GM21825 (cell line): ENCODE results near the gene MS4A6A.
A peak's percentile ranks its signal among the peaks of the same experiment; 100 is the strongest.
"Not testable (repeated sequence)": the region's sequence is repeated elsewhere in the genome, so short reads cannot be mapped to it uniquely, and the experiment has no call there.

Source experiments
- ATAC-seq: cut with Tn5 transposase; IDR thresholded peaks from one replicate; pipeline ENCODE4 v1.9.1; 2021; ENCODE audit warnings: mild to moderate bottlenecking, moderate library complexity; ENCODE audit not compliant: unreplicated experiment

Gene MS4A6A

DNA sequence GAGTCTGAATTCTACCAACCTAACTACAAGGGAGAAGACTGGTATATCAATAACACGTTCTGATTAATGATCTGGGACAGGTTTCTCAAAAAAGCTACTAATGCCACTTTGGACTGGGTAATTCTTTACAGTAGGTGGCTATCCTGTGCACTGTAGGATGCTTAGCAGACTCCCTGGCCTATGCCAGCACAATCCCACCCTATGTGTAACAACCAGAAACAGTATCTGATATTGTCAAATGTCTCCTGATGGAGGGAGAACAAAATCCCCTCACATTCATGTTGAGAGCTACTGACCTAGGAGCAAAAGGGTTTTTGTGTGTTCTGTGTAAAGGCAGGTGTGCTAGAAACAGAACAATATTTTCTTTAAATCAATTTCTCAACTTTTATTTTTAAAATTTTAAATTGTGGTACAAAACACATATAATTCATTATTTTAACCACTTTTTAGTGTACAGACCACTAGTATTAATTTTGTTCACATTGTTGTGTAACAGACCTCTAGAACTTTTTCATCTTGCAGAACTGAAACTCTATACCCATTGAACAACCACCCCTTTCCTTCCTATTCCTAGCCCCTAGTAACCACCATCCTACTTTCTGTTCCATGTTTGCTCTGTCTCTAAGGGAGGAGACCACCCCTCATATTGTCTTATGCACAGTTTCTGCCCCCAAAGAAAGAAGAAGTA, 2.1 kb upstream of the MS4A6A start:
- no peak for ATAC-seq

DNA sequence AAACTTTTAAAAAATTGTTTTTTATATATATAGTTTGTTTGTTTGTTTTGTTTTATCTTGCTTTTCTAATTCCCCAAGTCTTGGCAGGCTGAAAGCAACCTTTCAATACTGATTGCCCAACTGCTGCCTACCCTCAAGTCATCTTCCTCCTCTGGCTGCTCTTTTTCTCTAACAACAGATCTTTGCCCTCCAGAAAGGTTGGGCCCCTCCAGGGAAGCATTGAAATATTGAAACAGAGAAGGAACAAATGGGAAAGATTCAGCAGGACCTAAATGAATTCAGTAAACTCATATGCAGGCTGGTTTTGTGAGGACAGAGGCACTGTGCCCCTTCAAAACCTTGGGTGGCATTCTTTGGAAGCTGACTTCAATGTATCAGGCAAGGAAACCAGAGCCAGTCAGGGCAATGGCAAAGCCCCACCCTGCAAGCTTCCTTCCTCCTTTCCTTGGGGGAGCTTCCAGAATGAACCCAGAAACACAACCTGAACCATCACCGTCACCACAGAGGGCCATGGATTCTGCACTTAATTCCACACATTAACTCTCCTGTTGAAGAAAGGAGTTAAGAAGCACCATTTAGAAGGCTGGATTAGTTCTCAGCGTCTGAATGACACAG, 815 bp upstream of the MS4A6A start:
- ATAC-seq, result no peak

DNA sequence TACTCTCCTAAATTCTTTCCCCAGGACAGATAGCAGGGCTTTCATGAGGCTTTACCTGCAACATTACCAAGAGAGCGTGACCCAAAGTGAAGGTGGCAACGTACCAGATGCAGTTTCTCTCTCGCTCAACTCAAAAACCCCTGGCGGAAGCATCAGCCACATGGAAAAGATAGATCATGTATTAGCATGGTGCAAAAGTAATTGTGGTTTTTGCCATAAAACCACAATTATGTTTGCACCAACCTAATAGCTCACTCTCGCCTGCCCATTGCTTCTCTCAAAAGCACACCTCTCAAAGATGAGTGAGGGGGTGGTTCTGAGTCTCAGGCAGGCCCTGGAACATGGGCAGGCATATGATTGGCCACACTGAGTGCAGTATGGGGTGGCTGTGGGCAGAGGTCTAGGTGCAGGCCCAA, 7.0 kb downstream of the MS4A6A start:
- peak; percentile 48 for ATAC-seq

DNA sequence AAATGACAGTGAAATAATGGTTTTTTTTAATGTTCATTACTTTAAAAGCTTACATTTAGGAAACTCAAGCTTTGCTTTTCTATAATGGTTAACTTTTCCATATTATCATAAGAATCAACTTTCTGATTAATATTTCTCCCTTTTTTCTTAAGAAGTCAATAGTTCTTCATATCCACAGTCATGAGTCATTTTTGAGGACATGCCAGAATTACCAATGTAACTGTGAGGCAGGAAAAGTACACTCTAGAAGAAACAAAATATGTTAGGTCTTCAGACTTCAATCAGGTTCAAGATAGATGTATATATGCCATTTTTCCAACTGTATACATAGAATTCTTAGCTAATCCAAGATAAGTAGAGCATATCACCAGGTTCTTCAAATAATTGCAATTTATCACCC, 10.9 kb downstream of the MS4A6A start:
- no peak for ATAC-seq

DNA sequence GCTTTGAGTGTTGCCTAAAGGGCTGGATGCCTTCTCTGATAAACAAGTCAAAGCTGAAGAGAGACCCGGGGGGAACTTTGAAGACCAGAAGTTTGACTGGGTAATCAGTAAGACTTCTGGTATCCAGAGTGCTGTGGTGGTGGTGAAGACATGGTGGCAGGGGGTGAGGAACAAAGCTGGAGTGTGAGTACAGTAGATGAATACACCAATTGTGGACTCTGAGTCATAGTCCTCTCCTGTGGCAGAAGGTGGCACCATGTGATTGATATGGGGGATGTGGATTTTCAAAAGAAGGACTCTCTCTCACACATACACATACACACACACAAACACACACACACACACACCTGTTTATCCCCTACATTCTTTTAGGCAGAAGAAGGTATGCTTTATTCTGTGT, 12.3 kb downstream of the MS4A6A start:
- ATAC-seq, result no peak

DNA sequence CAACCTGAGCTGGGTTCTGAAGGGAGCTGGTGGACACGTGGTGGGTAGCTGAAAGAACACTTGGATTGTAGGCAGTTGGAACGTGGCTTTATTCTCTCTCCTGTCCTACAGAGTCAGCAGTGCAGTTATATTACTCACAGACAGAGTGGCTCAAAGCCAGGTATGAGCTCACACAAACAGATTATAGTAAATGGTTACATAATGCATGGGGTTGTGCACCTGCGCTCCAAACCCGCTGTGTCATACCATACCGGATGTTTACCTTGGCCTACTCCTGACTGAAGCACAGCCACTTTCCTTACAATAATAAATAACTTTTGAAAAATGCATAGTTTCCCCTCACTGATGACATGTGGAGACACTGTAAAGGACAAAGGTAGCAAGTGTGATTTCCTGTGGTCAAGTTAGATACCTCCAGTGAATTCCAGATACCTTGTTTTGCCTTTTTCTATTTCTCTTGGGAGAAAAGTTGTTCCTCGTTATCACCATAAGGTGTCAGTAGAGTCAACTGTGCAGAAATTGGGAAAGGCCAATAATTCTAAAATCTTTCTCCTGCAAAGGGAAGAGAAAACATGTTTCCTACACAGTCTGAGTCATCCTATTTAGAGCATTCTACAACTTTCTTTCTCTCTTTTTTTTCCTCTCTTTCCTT, 13.5 kb downstream of the MS4A6A start:
- no peak for ATAC-seq

DNA sequence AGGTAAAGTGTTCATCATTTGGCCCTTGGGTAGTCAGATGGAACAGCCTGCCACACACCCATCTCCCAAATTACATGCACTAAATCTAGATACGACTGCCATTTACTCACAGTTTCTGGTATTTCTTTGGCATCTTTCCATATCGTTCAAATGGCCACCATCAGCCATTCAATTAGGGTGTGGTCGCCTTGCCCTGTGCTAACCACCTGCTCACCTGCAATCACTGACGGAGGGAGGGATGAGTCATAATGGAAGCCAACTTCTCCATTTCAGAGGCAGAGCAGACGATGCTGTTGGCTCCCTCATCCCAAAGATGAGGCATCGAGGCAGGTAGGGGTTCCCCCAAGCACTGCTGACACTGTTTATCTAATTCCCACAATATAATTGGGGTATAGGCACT, 14.6 kb downstream of the MS4A6A start:
- ATAC-seq, result no peak

DNA sequence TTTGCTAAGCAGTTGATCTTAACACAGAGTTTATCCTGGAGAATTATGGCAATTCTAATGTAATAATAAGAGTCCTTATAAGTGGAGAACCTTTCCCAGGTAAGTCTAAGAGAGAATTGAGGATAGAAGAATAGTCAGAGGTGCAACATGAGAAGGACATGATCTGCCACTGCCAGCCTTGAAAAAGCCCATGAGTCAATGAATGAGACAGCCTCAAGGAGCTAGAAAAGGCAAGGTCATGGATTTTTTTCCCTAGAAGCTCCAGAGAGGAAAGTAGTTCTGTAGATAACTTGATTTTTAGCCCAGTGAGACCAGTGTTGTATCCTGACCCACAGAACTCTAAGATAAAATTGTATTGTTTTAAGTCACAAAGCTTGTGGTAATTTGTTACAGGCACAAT, 16.9 kb downstream of the MS4A6A start:
- no peak for ATAC-seq

DNA sequence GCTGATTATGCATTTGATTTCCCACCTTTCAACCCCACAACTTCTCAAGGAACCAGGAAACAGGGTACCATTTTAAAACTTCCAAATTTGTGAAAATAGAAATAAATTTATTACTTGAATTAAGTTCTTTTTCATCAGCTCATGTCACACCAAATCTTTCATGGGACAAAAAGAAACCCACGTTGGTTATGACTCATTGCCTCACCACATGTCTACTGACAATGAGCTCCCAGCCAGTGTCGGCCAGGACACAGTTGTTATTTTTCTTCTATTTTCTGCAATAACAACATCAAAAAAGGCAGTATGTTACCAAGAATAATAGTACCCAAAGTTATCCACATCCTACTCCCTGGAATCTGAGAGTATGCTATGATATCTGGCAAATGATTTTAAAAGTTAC, 17.3 kb downstream of the MS4A6A start:
- ATAC-seq, result no peak

DNA sequence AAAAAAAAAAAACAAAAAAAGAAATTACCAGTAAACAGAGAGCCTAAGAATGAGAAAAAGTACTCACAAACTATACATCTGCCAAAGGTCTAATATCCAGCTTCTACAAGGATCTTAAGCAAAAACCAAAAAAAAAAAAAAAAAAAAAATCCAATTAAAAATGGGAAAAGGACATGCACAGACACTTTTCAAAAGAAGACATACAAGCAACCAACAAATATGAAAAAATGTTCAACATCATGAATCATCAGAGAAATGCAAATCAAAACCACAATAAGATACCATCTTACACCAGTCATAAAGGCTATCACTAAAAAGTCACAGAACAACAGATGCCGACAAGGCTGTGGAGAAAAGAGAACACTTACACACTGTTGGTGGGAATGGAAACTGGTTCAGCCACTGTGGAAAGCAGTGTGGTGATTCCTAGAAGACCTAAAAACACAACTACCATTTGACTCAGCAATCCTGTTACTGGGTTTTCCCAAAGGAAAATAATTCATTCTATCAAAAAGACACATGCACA, 18.3 kb downstream of the MS4A6A start:
- ATAC-seq, result no peak

DNA sequence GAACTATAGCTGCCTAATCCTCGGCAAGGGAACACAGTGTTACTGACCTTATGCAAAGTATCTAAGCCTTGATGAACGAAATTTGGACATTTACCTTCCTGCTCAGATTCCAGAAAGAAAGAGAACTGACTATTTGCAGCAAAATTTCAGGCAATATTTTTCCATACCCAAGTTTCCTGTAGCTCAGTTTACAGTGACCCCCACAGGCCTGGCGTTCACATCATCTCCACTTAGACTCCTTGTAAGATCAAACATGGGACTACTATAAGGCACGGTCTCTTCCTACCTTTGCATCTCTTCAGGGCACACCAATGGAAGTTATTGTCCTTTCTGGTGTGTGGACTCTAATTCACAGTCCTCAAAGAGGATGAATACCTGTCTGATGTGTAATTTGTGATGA, 21.1 kb downstream of the MS4A6A start:
- ATAC-seq, result no peak

DNA sequence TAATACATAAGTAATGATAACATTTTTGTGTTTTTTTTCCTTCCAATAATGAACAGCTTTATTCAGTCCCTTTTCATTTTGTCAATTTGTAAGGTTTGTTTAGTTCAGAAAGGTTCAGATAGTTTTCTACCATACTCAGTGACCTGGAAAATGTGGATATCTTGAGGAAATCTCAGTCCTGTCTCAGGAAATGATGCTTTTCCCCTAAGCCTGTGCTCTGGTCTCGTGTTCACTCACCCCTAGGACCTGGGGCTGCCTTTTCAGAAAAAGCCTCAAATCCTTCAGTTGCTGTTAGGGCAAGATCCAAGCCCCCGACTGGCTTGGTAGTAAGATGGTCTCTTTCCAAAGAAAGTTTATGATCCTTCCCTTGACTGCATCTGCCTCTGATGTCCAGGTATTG, 21.8 kb downstream of the MS4A6A start:
- ATAC-seq, result no peak

DNA sequence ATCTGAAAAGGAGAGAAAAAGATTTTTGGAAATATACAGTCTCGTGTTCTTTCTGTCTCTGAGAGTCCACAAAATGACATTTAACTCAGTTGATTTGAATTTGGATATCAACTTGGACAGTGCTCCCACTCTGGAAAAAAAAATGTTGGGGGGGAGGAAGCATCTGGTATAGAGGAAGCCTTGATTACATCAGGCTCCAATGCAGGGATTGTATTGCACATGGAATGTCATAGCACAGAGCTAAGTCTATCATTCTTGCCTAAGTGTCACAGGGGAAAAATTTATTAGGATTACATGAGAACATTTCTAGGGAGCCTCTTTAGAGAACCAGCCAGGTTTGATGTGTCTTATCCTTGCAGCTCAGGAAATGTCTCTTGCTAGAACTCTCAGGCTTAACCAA, 23.0 kb downstream of the MS4A6A start:
- ATAC-seq, result no peak

DNA sequence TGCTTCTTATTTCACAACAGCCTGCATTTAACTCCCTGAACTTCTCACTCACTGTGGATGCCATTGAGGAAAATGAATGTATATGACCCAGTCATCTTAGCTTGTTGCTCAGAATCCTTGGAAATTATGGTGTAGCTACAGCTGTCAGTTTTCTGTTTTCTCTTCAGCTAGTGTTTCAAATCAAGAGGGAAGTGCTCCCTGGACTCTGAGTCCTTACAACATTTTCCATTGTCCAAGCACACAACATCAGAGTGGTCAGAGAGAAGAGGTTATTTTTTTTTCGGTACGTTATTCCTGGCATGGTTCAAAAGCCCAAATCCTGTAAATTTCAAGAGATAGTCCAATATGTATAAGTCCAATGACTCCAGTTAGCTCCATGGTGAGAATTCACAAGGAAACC, 23.6 kb downstream of the MS4A6A start:
- ATAC-seq, result no peak

DNA sequence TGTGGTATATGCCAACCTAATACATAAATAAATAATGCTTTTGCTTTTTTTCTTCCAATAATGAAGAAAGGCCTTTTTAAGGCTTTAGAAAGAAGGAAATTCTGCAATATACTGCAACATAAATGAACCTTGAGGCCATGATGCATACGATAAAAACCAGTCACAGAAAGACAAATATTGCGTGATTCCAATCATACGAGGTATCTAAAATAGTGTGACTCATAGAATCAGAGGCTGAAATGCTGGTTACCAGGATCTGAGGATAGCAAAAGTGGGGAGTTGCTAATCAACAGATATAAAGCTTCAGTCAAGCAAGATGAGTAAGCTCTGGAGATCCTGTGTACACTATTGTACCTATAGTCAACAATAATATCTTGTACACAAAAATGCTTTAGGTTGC, 24.2 kb downstream of the MS4A6A start:
- no peak for ATAC-seq

DNA sequence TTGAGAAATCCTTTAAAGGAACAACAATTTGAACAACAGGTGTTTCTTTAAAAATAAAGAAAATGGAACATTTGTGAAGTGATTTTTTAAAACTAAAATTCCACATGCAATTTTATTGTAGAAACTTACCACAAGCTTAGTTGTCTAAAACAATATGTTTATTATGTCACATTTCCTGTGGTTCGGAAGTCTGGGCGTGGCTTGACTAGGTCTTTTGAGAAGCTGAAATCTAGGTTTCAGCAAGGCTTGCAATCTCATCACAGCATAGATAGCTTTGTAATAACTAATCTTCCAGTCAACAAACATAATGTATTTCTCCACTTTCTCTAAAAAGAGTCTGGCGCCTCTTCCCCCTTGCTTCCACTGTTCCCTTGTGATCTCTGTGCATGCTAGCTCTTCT, 27.0 kb downstream of the MS4A6A start:
- no peak for ATAC-seq

DNA sequence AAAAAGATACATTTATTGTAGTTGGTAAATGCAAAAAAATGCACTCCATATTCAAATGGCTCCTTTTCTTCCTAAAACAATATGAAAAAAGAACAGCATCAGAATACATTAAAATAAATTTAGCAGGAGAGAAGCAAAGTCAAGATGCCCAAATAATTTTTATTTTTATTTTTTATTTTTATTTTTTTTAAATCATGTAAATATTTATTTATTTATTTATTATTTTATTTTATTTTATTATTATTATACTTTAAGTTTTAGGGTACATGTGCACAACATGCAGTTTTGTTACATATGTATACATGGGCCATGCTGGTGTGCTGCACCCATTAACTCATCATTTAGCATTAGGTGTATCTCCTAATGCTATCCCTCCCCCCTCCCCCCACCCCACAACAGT, 30.2 kb downstream of the MS4A6A start:
- not testable (repeated sequence) for ATAC-seq

DNA sequence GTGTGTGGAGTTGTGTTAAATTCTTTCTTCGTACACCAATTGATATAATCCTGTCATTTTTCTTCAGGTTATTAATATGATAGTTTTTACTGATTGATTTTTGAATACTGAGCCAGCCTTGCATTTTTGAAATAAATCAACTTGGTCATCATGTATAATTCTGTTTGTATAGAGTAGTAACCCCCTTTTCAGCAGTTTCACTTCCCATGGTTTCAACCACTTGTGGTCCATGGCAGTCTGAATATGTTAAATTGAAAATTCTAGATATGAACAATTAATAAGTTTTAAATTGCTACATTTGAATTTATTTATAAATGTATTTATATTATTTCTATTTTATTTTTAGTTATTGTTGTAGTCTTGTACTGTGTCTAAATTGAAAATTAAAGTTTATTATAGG, 32.6 kb downstream of the MS4A6A start:
- ATAC-seq, result no peak

DNA sequence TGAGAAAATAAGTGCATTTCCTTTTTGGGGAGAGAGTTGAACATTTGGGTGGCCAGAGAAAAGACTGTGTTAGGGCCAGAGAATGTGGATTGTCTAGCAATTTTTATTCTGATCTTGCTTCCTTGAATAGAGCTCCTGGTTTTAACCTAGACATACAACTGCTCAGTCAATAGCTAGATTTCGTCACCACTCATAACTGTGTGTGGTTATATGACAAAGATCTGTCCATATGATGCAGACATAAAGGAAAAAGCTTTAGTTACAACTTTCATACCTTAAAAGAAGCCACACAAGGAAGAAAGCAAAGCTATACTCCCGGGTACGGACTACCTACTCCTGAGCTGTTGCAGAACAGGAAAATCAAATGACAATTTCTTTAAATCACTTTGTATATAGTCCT, 37.2 kb downstream of the MS4A6A start:
- no peak for ATAC-seq

DNA sequence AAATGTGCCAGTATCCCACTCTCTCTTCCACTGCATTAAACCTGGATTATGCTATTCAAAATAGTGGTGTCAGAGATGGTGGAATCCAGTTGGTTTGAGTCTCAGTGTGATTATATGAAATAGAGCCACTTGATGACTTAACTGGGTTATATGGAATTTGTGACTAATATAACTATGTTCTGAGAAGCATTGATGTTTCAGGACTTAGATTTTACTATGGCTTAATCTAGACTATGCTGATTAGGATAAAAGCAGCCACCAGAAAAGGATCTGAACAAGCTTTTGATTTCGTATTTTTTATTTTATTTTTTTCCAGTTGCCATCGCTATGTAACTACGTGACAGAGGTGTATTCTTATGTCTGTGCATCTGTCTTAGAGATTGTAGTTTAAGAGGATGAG, 39.1 kb downstream of the MS4A6A start:
- no peak for ATAC-seq

DNA sequence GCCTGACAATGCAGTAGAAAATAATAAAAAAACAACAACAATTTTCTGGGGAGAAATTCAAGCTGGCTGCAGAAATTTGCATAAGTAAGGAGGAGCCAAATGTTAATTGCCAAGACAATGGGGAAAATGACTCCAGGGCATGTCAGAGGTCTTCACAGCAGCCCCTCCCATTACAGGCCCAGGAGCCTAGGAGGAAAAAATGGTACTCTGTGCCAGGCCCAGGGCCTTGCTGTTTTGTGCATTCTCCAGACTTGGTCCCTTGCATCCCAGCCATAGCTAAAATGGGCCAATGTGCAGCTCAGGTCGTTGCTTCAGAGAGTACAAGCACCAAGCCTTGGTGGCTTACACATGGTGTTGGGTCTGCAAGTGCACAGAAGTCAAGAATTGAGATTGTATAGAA, 49.0 kb downstream of the MS4A6A start:
- ATAC-seq, result no peak

DNA sequence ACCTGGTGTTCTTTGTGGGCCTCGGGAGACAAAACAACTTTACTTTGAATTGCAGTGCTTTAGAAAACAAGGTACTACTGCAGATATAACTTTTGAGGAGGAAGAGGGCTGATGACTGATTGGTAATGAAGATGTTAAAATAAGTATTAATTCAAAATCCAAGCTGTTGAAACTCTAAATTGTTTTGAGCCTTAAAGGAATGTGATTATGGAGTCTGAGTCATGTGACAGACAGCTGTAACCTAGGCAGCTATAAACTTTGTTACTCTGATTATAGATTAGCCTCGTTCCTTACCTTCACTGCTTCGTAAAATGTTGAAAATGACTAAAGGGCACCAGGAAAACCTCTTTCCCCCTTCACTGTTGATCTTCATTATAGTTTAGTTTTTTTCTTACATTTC, 51.0 kb downstream of the MS4A6A start:
- ATAC-seq, result no peak
